NCI-H460 (cell line): ENCODE measurements around the gene PDLIM5. TPM values are rescaled to one million over a fixed set of nuclear protein-coding genes. Genes with fewer than 3 reads are reported as not detected.

Experiments used
- DNase-seq: peaks from one replicate; pipeline ENCODE4 v3.0.0-alpha.2; 2016; ENCODE audit warnings: low read depth; ENCODE audit errors: extremely low read depth
- total RNA-seq: library from RNA; depleted of rRNA; stranded (reverse); fragments of >200 nt; shearing (Covaris generic); gene quantifications from 2 replicates; pipeline ENCODE4 v1.2.3, GENCODE V29; 2014; rRNA removed

PDLIM5 gene
- total RNA-seq, 1 experiment from 2014 or later = 252 TPM

- no peak for DNase-seq
These were observed 225.2 kb downstream of the PDLIM5 start for GRCh38 chr4:94676970-94677369.

- DNase-seq = no peak
These were observed 227.2 kb downstream of the PDLIM5 start for GRCh38 chr4:94678896-94679295.

GRCh38 chr4:94680176-94680862 is 228.6 kb downstream of the PDLIM5 start:
- no peak for DNase-seq

- DNase-seq = no peak
These were observed 234.3 kb downstream of the PDLIM5 start for GRCh38 chr4:94686086-94686485.

GRCh38 chr4:94689155-94689860 is 237.6 kb downstream of the PDLIM5 start:
- DNase-seq = no peak

- no peak for DNase-seq
These were observed 239.1 kb downstream of the PDLIM5 start for GRCh38 chr4:94690851-94691254.

- no peak for DNase-seq
These were observed 239.8 kb downstream of the PDLIM5 start for GRCh38 chr4:94691552-94691951.

- DNase-seq = no peak
These were observed 243.6 kb downstream of the PDLIM5 start for GRCh38 chr4:94695384-94695783.

- DNase-seq = no peak
These were observed 246.4 kb downstream of the PDLIM5 start for GRCh38 chr4:94698187-94698586.

- DNase-seq = no peak
These were observed 248.6 kb downstream of the PDLIM5 start for GRCh38 chr4:94700298-94700697.

GRCh38 chr4:94701631-94702300 is 250.0 kb downstream of the PDLIM5 start:
- no peak for DNase-seq

- DNase-seq = no peak
These were observed 259.9 kb downstream of the PDLIM5 start for GRCh38 chr4:94711635-94712034.

GRCh38 chr4:94714365-94715160 is 262.8 kb downstream of the PDLIM5 start:
- no peak for DNase-seq

- no peak for DNase-seq
These were observed 264.0 kb downstream of the PDLIM5 start for GRCh38 chr4:94715726-94716125.

Other genes starting within 250 kb of the PDLIM5 start
- gene SMARCAD1, start 244.1 kb upstream of the PDLIM5 start, total RNA-seq = 40.1 and 45.3 TPM in 2 replicates
- 28.7 and 32.3 TPM in 2 replicates for gene HPGDS, start 109.1 kb upstream of the PDLIM5 start, total RNA-seq